ENCODE measurements around the gene CMTM8.

- TF ChIP-seq POLR2AphosphoS5 (IDR thresholded peaks at IDR 0.05) (no peak), POLR2A (IDR thresholded peaks at IDR 0.05) (no peak), EP300 (IDR thresholded peaks at IDR 0.05; ENCODE audit: low read depth) (no peak)
- TF ChIP-seq, protein P1, sequence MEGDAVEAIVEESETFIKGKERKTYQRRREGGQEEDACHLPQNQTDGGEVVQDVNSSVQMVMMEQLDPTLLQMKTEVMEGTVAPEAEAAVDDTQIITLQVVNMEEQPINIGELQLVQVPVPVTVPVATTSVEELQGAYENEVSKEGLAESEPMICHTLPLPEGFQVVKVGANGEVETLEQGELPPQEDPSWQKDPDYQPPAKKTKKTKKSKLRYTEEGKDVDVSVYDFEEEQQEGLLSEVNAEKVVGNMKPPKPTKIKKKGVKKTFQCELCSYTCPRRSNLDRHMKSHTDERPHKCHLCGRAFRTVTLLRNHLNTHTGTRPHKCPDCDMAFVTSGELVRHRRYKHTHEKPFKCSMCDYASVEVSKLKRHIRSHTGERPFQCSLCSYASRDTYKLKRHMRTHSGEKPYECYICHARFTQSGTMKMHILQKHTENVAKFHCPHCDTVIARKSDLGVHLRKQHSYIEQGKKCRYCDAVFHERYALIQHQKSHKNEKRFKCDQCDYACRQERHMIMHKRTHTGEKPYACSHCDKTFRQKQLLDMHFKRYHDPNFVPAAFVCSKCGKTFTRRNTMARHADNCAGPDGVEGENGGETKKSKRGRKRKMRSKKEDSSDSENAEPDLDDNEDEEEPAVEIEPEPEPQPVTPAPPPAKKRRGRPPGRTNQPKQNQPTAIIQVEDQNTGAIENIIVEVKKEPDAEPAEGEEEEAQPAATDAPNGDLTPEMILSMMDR (IDR thresholded peaks at IDR 0.05), result no peak
Observed at GRCh38 chr3:32222950-32223349, 15.5 kb upstream of the CMTM8 start.
